ENCODE data around the gene RNF150.

DNA sequence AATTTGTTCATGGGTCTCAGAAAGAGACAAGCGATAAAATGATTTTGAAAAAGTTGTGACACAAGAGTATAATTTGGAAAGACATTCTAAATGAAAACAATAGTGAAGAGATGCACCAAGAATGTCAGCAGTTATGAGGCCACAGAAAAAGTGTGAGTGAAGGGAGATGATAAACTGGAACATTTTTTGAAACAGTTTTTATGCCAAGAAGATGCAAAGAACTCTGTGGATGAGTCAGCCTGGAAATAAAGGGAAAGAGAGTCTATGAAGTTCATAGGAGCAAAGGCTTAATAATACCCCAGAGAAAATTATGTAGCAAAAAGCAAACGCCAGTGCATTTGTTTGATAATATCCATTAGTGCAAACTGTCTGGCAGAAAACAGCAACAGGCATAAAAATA is 188.7 kb downstream of the RNF150 start:
- TF ChIP-seq, protein P1, sequence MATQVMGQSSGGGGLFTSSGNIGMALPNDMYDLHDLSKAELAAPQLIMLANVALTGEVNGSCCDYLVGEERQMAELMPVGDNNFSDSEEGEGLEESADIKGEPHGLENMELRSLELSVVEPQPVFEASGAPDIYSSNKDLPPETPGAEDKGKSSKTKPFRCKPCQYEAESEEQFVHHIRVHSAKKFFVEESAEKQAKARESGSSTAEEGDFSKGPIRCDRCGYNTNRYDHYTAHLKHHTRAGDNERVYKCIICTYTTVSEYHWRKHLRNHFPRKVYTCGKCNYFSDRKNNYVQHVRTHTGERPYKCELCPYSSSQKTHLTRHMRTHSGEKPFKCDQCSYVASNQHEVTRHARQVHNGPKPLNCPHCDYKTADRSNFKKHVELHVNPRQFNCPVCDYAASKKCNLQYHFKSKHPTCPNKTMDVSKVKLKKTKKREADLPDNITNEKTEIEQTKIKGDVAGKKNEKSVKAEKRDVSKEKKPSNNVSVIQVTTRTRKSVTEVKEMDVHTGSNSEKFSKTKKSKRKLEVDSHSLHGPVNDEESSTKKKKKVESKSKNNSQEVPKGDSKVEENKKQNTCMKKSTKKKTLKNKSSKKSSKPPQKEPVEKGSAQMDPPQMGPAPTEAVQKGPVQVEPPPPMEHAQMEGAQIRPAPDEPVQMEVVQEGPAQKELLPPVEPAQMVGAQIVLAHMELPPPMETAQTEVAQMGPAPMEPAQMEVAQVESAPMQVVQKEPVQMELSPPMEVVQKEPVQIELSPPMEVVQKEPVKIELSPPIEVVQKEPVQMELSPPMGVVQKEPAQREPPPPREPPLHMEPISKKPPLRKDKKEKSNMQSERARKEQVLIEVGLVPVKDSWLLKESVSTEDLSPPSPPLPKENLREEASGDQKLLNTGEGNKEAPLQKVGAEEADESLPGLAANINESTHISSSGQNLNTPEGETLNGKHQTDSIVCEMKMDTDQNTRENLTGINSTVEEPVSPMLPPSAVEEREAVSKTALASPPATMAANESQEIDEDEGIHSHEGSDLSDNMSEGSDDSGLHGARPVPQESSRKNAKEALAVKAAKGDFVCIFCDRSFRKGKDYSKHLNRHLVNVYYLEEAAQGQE (IDR thresholded peaks at IDR 0.05; ENCODE audit: insufficient read depth in 1 of 2, low read depth in 2 of 2, low read length in 1 of 2) = no peak
- TF ChIP-seq, protein P2, sequence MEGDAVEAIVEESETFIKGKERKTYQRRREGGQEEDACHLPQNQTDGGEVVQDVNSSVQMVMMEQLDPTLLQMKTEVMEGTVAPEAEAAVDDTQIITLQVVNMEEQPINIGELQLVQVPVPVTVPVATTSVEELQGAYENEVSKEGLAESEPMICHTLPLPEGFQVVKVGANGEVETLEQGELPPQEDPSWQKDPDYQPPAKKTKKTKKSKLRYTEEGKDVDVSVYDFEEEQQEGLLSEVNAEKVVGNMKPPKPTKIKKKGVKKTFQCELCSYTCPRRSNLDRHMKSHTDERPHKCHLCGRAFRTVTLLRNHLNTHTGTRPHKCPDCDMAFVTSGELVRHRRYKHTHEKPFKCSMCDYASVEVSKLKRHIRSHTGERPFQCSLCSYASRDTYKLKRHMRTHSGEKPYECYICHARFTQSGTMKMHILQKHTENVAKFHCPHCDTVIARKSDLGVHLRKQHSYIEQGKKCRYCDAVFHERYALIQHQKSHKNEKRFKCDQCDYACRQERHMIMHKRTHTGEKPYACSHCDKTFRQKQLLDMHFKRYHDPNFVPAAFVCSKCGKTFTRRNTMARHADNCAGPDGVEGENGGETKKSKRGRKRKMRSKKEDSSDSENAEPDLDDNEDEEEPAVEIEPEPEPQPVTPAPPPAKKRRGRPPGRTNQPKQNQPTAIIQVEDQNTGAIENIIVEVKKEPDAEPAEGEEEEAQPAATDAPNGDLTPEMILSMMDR (IDR thresholded peaks at IDR 0.05) = no peak
- TF ChIP-seq TCF7L2 (IDR thresholded peaks at IDR 0.05; ENCODE audit: low read depth, low read length) = no peak
- TF ChIP-seq POLR2AphosphoS5 (IDR thresholded peaks at IDR 0.05; ENCODE audit: low read depth, low read length) = no peak
- TF ChIP-seq SIN3A (IDR thresholded peaks at IDR 0.05; ENCODE audit: borderline replicate concordance, insufficient read depth, low read depth, low read length) = no peak
